Astrocyte (in vitro differentiated cells and primary cell): Measurements from ENCODE around the gene SPCS1.

Source experiments
- CTCF ChIP-seq: IDR thresholded peaks from 2 replicates; pipeline ENCODE4 v1.5.1; 2011; ENCODE audit warnings: low read depth, mild to moderate bottlenecking, inconsistent platforms, low read length, moderate library complexity; ENCODE audit not compliant: insufficient read depth
- EZH2 ChIP-seq: IDR thresholded peaks from 2 replicates; pipeline ENCODE4 v1.6.1; 2012; ENCODE audit warnings: mild to moderate bottlenecking, low read length, inconsistent platforms; ENCODE audit not compliant: insufficient read depth

GRCh38 chr3:52681596-52681995, 24.3 kb upstream of the SPCS1 start:
- no peak for TF ChIP-seq EZH2
- no peak for TF ChIP-seq CTCF
